ENCODE measurements around the gene PSD2.

Gene PSD2

GRCh38 chr5:139775872-139776271 lies 19.7 kb upstream of the PSD2 start:
- H3K4me1 ChIP-seq (ENCODE audit: control insufficient read depth, insufficient read depth, low read length): peaks cover 5% of the 10 kb centered on the region
- H3K9ac ChIP-seq (ENCODE audit: low read length in 2 of 2): no peak overlapping the region
- no peaks in the 10 kb centered on the region for H3K9me3 ChIP-seq (ENCODE audit: control insufficient read depth in 2 of 2, low read length in 2 of 2)
- H3K27me3 ChIP-seq (ENCODE audit: control insufficient read depth in 1 of 2, insufficient read depth in 2 of 2, low read length in 2 of 2): peaks cover 0 to 3% of the 10 kb centered on the region in 2 donors
- no peak overlapping the region for H3K4me3 ChIP-seq (ENCODE audit: low read length in 2 of 2)
- no peaks in the 10 kb centered on the region for H3K36me3 ChIP-seq (ENCODE audit: control insufficient read depth in 2 of 2, insufficient read depth in 2 of 2, low read length in 2 of 2)
- no peak overlapping the region for H3K27ac ChIP-seq (ENCODE audit: low read length)

- Histone ChIP-seq H3K27ac (ENCODE audit: low read length) (no peak overlapping the region), H3K9ac (ENCODE audit: low read length in 2 of 2) (no peak overlapping the region), H3K36me3 (ENCODE audit: control insufficient read depth in 2 of 2, insufficient read depth in 2 of 2, low read length in 2 of 2) (no peaks in the 10 kb centered on the region), H3K4me3 (ENCODE audit: low read length in 2 of 2) (no peak overlapping the region), H3K9me3 (ENCODE audit: control insufficient read depth in 2 of 2, low read length in 2 of 2) (no peaks in the 10 kb centered on the region), H3K4me1 (ENCODE audit: control insufficient read depth, insufficient read depth, low read length) (peaks cover 5% of the 10 kb centered on the region), H3K27me3 (ENCODE audit: control insufficient read depth in 1 of 2, insufficient read depth in 2 of 2, low read length in 2 of 2) (peaks cover 0 to 3% of the 10 kb centered on the region in 2 donors)
Observed at GRCh38 chr5:139776861-139777260, 18.7 kb upstream of the PSD2 start.

GRCh38 chr5:139783436-139783965 lies 12.1 kb upstream of the PSD2 start:
- Histone ChIP-seq H3K27ac (ENCODE audit: low read length) (no peak overlapping the region), H3K27me3 (ENCODE audit: control insufficient read depth in 1 of 2, insufficient read depth in 2 of 2, low read length in 2 of 2) (no peaks in the 10 kb centered on the region), H3K9ac (ENCODE audit: low read length in 2 of 2) (no peak overlapping the region), H3K4me1 (ENCODE audit: control insufficient read depth, insufficient read depth, low read length) (peaks cover 10% of the 10 kb centered on the region), H3K9me3 (ENCODE audit: control insufficient read depth in 2 of 2, low read length in 2 of 2) (no peaks in the 10 kb centered on the region), H3K36me3 (ENCODE audit: control insufficient read depth in 2 of 2, insufficient read depth in 2 of 2, low read length in 2 of 2) (no peaks in the 10 kb centered on the region), H3K4me3 (ENCODE audit: low read length in 2 of 2) (no peak overlapping the region)

GRCh38 chr5:139784488-139784887 lies 11.1 kb upstream of the PSD2 start:
- Histone ChIP-seq H3K9ac (ENCODE audit: low read length in 2 of 2) (no peak overlapping the region), H3K27me3 (ENCODE audit: control insufficient read depth in 1 of 2, insufficient read depth in 2 of 2, low read length in 2 of 2) (no peaks in the 10 kb centered on the region), H3K4me3 (ENCODE audit: low read length in 2 of 2) (no peak overlapping the region), H3K9me3 (ENCODE audit: control insufficient read depth in 2 of 2, low read length in 2 of 2) (no peaks in the 10 kb centered on the region), H3K4me1 (ENCODE audit: control insufficient read depth, insufficient read depth, low read length) (peaks cover 13% of the 10 kb centered on the region), H3K36me3 (ENCODE audit: control insufficient read depth in 2 of 2, insufficient read depth in 2 of 2, low read length in 2 of 2) (no peaks in the 10 kb centered on the region), H3K27ac (ENCODE audit: low read length) (no peak overlapping the region)

GRCh38 chr5:139787257-139787567 lies 8.4 kb upstream of the PSD2 start:
- Histone ChIP-seq H3K27me3 (ENCODE audit: control insufficient read depth in 1 of 2, insufficient read depth in 2 of 2, low read length in 2 of 2) (no peaks in the 10 kb centered on the region), H3K27ac (ENCODE audit: low read length) (no peak overlapping the region), H3K9me3 (ENCODE audit: control insufficient read depth in 2 of 2, low read length in 2 of 2) (no peaks in the 10 kb centered on the region), H3K36me3 (ENCODE audit: control insufficient read depth in 2 of 2, insufficient read depth in 2 of 2, low read length in 2 of 2) (no peaks in the 10 kb centered on the region), H3K4me3 (ENCODE audit: low read length in 2 of 2) (peak overlapping the region in 1 of 2 donors; percentile 93), H3K4me1 (ENCODE audit: control insufficient read depth, insufficient read depth, low read length) (peaks cover 13% of the 10 kb centered on the region), H3K9ac (ENCODE audit: low read length in 2 of 2) (peak overlapping the region in 1 of 2 donors; percentile 42)

- Histone ChIP-seq H3K4me3 (ENCODE audit: low read length in 2 of 2) (peak overlapping the region; percentile 93 to 95), H3K9me3 (ENCODE audit: control insufficient read depth in 2 of 2, low read length in 2 of 2) (no peaks in the 10 kb centered on the region), H3K27ac (ENCODE audit: low read length) (no peak overlapping the region), H3K9ac (ENCODE audit: low read length in 2 of 2) (peak overlapping the region; percentile 69 to 71), H3K4me1 (ENCODE audit: control insufficient read depth, insufficient read depth, low read length) (peaks cover 13% of the 10 kb centered on the region), H3K27me3 (ENCODE audit: control insufficient read depth in 1 of 2, insufficient read depth in 2 of 2, low read length in 2 of 2) (no peaks in the 10 kb centered on the region), H3K36me3 (ENCODE audit: control insufficient read depth in 2 of 2, insufficient read depth in 2 of 2, low read length in 2 of 2) (no peaks in the 10 kb centered on the region)
Observed at GRCh38 chr5:139787568-139788293, 7.9 kb upstream of the PSD2 start.

GRCh38 chr5:139788294-139788910 lies 7.2 kb upstream of the PSD2 start:
- H3K27ac ChIP-seq (ENCODE audit: low read length): no peak overlapping the region
- no peaks in the 10 kb centered on the region for H3K9me3 ChIP-seq (ENCODE audit: control insufficient read depth in 2 of 2, low read length in 2 of 2)
- peak overlapping the region; percentile 55 to 60 for H3K9ac ChIP-seq (ENCODE audit: low read length in 2 of 2)
- H3K36me3 ChIP-seq (ENCODE audit: control insufficient read depth in 2 of 2, insufficient read depth in 2 of 2, low read length in 2 of 2): no peaks in the 10 kb centered on the region
- H3K27me3 ChIP-seq (ENCODE audit: control insufficient read depth in 1 of 2, insufficient read depth in 2 of 2, low read length in 2 of 2): no peaks in the 10 kb centered on the region
- peak overlapping the region; percentile 53 to 93 for H3K4me3 ChIP-seq (ENCODE audit: low read length in 2 of 2)
- peaks cover 13% of the 10 kb centered on the region for H3K4me1 ChIP-seq (ENCODE audit: control insufficient read depth, insufficient read depth, low read length)

- Histone ChIP-seq H3K4me1 (ENCODE audit: control insufficient read depth, insufficient read depth, low read length) (peaks cover 13% of the 10 kb centered on the region), H3K36me3 (ENCODE audit: control insufficient read depth in 2 of 2, insufficient read depth in 2 of 2, low read length in 2 of 2) (no peaks in the 10 kb centered on the region), H3K27ac (ENCODE audit: low read length) (no peak overlapping the region), H3K4me3 (ENCODE audit: low read length in 2 of 2) (no peak overlapping the region), H3K9me3 (ENCODE audit: control insufficient read depth in 2 of 2, low read length in 2 of 2) (no peaks in the 10 kb centered on the region), H3K27me3 (ENCODE audit: control insufficient read depth in 1 of 2, insufficient read depth in 2 of 2, low read length in 2 of 2) (peaks cover 0 to 6% of the 10 kb centered on the region in 2 donors), H3K9ac (ENCODE audit: low read length in 2 of 2) (no peak overlapping the region)
Observed at GRCh38 chr5:139789116-139789844, 6.3 kb upstream of the PSD2 start.

GRCh38 chr5:139789845-139790189 lies 5.8 kb upstream of the PSD2 start:
- Histone ChIP-seq H3K27me3 (ENCODE audit: control insufficient read depth in 1 of 2, insufficient read depth in 2 of 2, low read length in 2 of 2) (peaks cover 3 to 10% of the 10 kb centered on the region in 2 donors), H3K9me3 (ENCODE audit: control insufficient read depth in 2 of 2, low read length in 2 of 2) (no peaks in the 10 kb centered on the region), H3K36me3 (ENCODE audit: control insufficient read depth in 2 of 2, insufficient read depth in 2 of 2, low read length in 2 of 2) (no peaks in the 10 kb centered on the region), H3K4me3 (ENCODE audit: low read length in 2 of 2) (no peak overlapping the region), H3K9ac (ENCODE audit: low read length in 2 of 2) (no peak overlapping the region), H3K27ac (ENCODE audit: low read length) (no peak overlapping the region), H3K4me1 (ENCODE audit: control insufficient read depth, insufficient read depth, low read length) (peaks cover 13% of the 10 kb centered on the region)

GRCh38 chr5:139792218-139792617 lies 3.4 kb upstream of the PSD2 start:
- Histone ChIP-seq H3K27ac (ENCODE audit: low read length) (no peak overlapping the region), H3K4me3 (ENCODE audit: low read length in 2 of 2) (no peak overlapping the region), H3K27me3 (ENCODE audit: control insufficient read depth in 1 of 2, insufficient read depth in 2 of 2, low read length in 2 of 2) (peaks cover 26% of the 10 kb centered on the region in 2 donors), H3K9me3 (ENCODE audit: control insufficient read depth in 2 of 2, low read length in 2 of 2) (no peaks in the 10 kb centered on the region), H3K4me1 (ENCODE audit: control insufficient read depth, insufficient read depth, low read length) (peaks cover 24% of the 10 kb centered on the region), H3K36me3 (ENCODE audit: control insufficient read depth in 2 of 2, insufficient read depth in 2 of 2, low read length in 2 of 2) (no peaks in the 10 kb centered on the region), H3K9ac (ENCODE audit: low read length in 2 of 2) (no peak overlapping the region)

Data from stomach smooth muscle (tissue), 2 donors.